ENCODE data around the gene NPIPB8.
"Not testable (repeated sequence)": the region's sequence is repeated elsewhere in the genome, so short reads cannot be mapped to it uniquely, and the experiment has no call there.

DNA sequence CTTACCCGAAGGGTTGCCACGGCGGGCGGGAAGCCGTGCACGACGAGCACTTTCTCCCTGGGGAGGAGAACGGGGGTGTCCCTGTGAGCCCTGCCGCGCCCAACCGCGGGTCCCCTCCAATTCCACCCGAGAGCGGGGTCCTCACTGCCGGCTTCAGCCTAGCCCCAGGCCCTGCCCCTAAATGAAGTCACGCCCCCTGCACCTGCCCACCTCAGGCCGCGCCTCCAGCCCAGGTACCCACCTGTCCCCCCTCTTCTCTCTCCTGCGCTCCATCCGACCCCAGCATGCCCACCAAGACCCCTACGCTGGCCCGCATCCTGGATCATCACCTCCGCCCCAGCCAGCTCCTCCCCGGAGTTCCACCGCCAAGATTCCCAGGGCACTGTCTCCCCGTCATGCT lies 24.0 kb upstream of the NPIPB8 start:
- TF ChIP-seq, protein P1, sequence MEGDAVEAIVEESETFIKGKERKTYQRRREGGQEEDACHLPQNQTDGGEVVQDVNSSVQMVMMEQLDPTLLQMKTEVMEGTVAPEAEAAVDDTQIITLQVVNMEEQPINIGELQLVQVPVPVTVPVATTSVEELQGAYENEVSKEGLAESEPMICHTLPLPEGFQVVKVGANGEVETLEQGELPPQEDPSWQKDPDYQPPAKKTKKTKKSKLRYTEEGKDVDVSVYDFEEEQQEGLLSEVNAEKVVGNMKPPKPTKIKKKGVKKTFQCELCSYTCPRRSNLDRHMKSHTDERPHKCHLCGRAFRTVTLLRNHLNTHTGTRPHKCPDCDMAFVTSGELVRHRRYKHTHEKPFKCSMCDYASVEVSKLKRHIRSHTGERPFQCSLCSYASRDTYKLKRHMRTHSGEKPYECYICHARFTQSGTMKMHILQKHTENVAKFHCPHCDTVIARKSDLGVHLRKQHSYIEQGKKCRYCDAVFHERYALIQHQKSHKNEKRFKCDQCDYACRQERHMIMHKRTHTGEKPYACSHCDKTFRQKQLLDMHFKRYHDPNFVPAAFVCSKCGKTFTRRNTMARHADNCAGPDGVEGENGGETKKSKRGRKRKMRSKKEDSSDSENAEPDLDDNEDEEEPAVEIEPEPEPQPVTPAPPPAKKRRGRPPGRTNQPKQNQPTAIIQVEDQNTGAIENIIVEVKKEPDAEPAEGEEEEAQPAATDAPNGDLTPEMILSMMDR (IDR thresholded peaks at IDR 0.05), result not testable (repeated sequence)
- not testable (repeated sequence) for TF ChIP-seq POLR2A (IDR thresholded peaks at IDR 0.05)
